SK-N-MC (cell line): ENCODE measurements around the gene FHOD1.

Experiments used
- EZH2 ChIP-seq: fragments of 200-600 bp; sonication (generic); IDR thresholded peaks from one replicate; pipeline ENCODE4 v1.6.1; 2017; ENCODE audit warnings: antibody characterized with exemption
- POLR2AphosphoS5 ChIP-seq: IDR thresholded peaks from 2 replicates; pipeline ENCODE4 v1.6.1; 2012; ENCODE audit warnings: mild to moderate bottlenecking, low read depth, low read length, borderline replicate concordance

- TF ChIP-seq EZH2 = no peak
- no peak for TF ChIP-seq POLR2AphosphoS5
Measured at GRCh38 chr16:67270931-67271338, 23.7 kb upstream of the FHOD1 start.
